Urinary bladder (tissue), 4 donors: ENCODE measurements around the gene NOX1. TPM values are rescaled to one million over a fixed set of nuclear protein-coding genes. Genes with fewer than 3 reads are reported as not detected.
"Not testable (repeated sequence)": the region's sequence is repeated elsewhere in the genome, so short reads cannot be mapped to it uniquely, and the experiment has no call there.

ENCODE experiments used
- DNase-seq: peaks from one replicate; pipeline ENCODE4 v3.0.0-alpha.2; 2015; ENCODE audit errors: extremely low spot score
- H3K27ac ChIP-seq: one replicate; pipeline ENCODE4 v1.5.1; 2013; ENCODE audit warnings: low read depth, mild to moderate bottlenecking, moderate library complexity
- H3K36me3 ChIP-seq: one replicate; pipeline ENCODE4 v1.6.1; 2013; ENCODE audit warnings: mild to moderate bottlenecking, moderate library complexity; ENCODE audit not compliant: insufficient read depth
- H3K4me1 ChIP-seq: one replicate; pipeline ENCODE4 v1.6.1; 2013; ENCODE audit warnings: mild to moderate bottlenecking, moderate library complexity; ENCODE audit not compliant: insufficient read depth
- H3K4me3 ChIP-seq: one replicate; pipeline ENCODE4 v1.5.1; 2013; ENCODE audit warnings: low read depth, low read length
- WGBS: extraction: QIAGEN DNeasy Blood & Tissue Kit; methylation state at CpG from one replicate; pipeline ENCODE4 v1.1.7; 2013; 5-methylcytosine and 5-hydroxymethylcytosine counted together
- polyA plus RNA-seq: library from polyadenylated mRNA; stranded (reverse); fragments of 200-250 nt; gene quantifications from one replicate; pipeline ENCODE4 v1.2.3, GENCODE V29; 2013
- total RNA-seq: library from RNA; depleted of rRNA; stranded (reverse); fragments of >200 nt; gene quantifications from one replicate; pipeline ENCODE4 v1.2.3, GENCODE V29; 2014
- donor health status: healthy with polysubstance abuse.
- donor health status: healthy.

The NOX1 gene
- total and polyA plus RNA-seq, 2 donors = 0.61 to 1.3 TPM

- no peaks in the 10 kb centered on the region for H3K4me1 ChIP-seq
- DNase-seq = no peak
- no peak overlapping the region for H3K4me3 ChIP-seq
- H3K36me3 ChIP-seq = no peaks in the 10 kb centered on the region
- 43% methylated on average over 6 of the region's 6 CpGs for WGBS
- H3K27ac ChIP-seq = no peak overlapping the region
These were observed 10.8 kb downstream of the NOX1 start for GRCh38 chrX:100863326-100863864.

GRCh38 chrX:100852810-100853209, 21.3 kb downstream of the NOX1 start:
- no peak for DNase-seq
- Histone ChIP-seq H3K4me3 (no peak overlapping the region), H3K4me1 (no peaks in the 10 kb centered on the region), H3K27ac (no peak overlapping the region), H3K36me3 (no peaks in the 10 kb centered on the region)
- WGBS = 61% methylated on average over 2 of the region's 2 CpGs

GRCh38 chrX:100850317-100850716, 23.8 kb downstream of the NOX1 start:
- H3K4me1 ChIP-seq = no peaks in the 10 kb centered on the region
- DNase-seq = no peak
- H3K4me3 ChIP-seq = no peak overlapping the region
- H3K27ac ChIP-seq = no peak overlapping the region
- 60% methylated on average over 4 of the region's 4 CpGs for WGBS
- no peaks in the 10 kb centered on the region for H3K36me3 ChIP-seq

GRCh38 chrX:100831219-100831946, 42.8 kb downstream of the NOX1 start:
- Histone ChIP-seq H3K4me1 (no peaks in the 10 kb centered on the region), H3K27ac (no peak overlapping the region), H3K36me3 (peaks cover 6% of the 10 kb centered on the region), H3K4me3 (no peak overlapping the region)
- WGBS = 96% methylated on average over 9 of the region's 9 CpGs
- no peak for DNase-seq

DNA sequence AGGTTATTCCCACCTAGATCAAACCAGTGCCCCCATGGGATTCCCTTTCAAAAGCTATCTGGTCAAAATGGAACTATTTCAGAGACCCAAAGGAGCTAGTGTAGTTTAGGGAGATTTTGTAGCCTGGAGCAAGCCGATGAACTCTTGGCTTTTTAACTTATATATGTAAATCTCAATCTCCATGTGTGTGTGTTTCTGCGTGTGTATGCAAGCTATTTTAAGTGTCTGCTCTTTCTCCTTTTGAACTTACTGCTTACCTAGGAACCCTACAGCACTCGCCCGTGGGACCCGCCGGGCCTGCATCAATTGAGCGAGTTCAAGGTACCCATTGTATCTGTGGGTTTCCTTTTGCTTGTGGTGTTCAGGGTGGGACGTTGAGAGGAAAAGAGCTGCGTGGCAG, 43.6 kb downstream of the NOX1 start:
- Histone ChIP-seq H3K4me3 (no peak overlapping the region), H3K27ac (no peak overlapping the region), H3K36me3 (peaks cover 6% of the 10 kb centered on the region), H3K4me1 (no peaks in the 10 kb centered on the region)
- WGBS = 93% methylated on average over 9 of the region's 9 CpGs
- no peak for DNase-seq

DNA sequence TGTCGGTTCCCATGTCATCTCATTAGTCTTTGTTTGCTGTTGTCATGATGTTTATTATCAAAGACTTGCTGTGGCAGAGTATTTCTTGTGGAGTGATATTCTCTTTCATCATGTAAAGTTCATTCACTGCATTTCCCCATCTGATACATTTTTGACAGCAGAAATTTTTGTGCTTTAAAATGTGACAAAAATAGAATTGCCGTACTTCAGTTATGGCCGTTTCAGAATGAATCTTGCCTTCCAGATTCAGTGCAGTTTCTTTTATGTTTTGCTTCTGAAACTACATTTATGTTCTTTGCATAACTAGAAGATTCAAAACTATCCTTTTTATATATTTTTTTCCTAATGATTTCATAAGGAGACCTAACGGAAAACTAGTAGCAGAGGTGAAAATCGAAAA, 44.0 kb downstream of the NOX1 start:
- DNase-seq = no peak
- no peak overlapping the region for H3K4me3 ChIP-seq
- H3K36me3 ChIP-seq = peaks cover 6% of the 10 kb centered on the region
- no peak overlapping the region for H3K27ac ChIP-seq
- WGBS = 88% methylated on average over 5 of the region's 5 CpGs
- H3K4me1 ChIP-seq = no peaks in the 10 kb centered on the region

DNA sequence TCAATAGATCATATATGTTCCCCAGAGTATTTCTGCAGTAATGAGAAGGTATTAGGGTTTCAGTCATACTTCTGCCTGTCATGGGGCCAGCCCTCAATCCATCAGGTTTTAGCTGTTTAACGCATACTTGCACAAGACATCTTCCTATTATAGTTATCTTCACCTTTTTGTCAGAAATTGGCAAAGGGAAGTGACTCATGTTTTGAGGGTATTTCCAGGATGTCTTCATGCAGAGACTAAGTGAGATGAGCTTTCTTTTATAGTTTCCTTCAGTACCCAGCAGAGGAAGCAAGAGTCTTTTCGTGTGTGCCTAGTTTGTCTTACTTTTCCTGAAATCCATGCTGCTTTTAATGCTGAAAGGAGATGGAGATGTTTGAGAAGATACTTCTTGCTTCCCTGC, 44.4 kb downstream of the NOX1 start:
- H3K27ac ChIP-seq = no peak overlapping the region
- WGBS = 78% methylated on average over 2 of the region's 2 CpGs
- H3K4me1 ChIP-seq = no peaks in the 10 kb centered on the region
- H3K36me3 ChIP-seq = peaks cover 6% of the 10 kb centered on the region
- no peak overlapping the region for H3K4me3 ChIP-seq
- DNase-seq = no peak

GRCh38 chrX:100819837-100820666, 54.1 kb downstream of the NOX1 start, which contains the start of gene CSTF2:
CSTF2 (plus strand) TSS chrX:100820391; CDS start chrX:100820417, 26 bp downstream.
- Histone ChIP-seq H3K4me3 (peak within 1 kb of the TSS; percentile 48), H3K4me1 (no peaks in the 10 kb centered on the region), H3K36me3 (peaks cover 3% of the 10 kb centered on the region), H3K27ac (no peak within 1 kb of the TSS)
- under 1% methylated on average over 49 of the region's 49 CpGs for WGBS
- peak; percentile 58 for DNase-seq

- no peak for DNase-seq
- H3K27ac ChIP-seq = no peak overlapping the region
These were observed 54.7 kb downstream of the NOX1 start for GRCh38 chrX:100819534-100819836.

DNA sequence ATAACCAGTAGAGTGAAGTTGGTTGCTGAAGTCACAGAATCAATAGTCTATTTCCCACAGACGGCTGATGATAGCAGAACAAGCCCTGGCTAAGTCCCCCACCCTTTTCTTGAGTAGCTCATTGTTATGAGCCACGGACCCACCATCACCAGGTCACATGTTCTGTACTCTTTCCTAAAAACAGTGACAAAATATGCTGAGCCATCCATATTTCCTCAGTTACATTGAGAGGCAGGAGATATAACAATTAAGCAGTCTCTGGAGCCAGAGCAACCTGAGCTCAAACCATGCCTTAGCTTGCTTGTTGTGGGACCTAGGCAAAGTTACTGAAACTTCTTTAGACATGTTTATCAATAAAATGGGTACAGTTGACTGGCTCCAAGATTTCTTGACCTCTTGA, 56.8 kb downstream of the NOX1 start:
- H3K36me3 ChIP-seq = no peaks in the 10 kb centered on the region
- no peaks in the 10 kb centered on the region for H3K4me1 ChIP-seq
- DNase-seq = no peak
- 69% methylated on average over 2 of the region's 2 CpGs for WGBS
- H3K27ac ChIP-seq = no peak overlapping the region
- H3K4me3 ChIP-seq = no peak overlapping the region

More at GRCh38 chrX:100819534-100819836, 54.7 kb downstream of the NOX1 start:
- Histone ChIP-seq H3K36me3 (peaks cover 3% of the 10 kb centered on the region), H3K4me3 (peak overlapping the region; percentile 48), H3K4me1 (no peaks in the 10 kb centered on the region)
- WGBS = 6% methylated on average over 15 of the region's 15 CpGs

GRCh38 chrX:100812216-100813158, 61.7 kb downstream of the NOX1 start:
- no peaks in the 10 kb centered on the region for H3K36me3 ChIP-seq
- no peak for DNase-seq
- 44% methylated on average over 12 of the region's 12 CpGs for WGBS

GRCh38 chrX:100808265-100808664, 65.9 kb downstream of the NOX1 start:
- H3K4me3 ChIP-seq, H3K4me1 ChIP-seq, DNase-seq, H3K27ac ChIP-seq, H3K36me3 ChIP-seq: not testable (repeated sequence)
- 89% methylated on average over 7 of the region's 7 CpGs for WGBS

More at GRCh38 chrX:100812216-100813158, 61.7 kb downstream of the NOX1 start:
- Histone ChIP-seq H3K27ac (no peak overlapping the region), H3K4me1 (no peaks in the 10 kb centered on the region), H3K4me3 (no peak overlapping the region)

DNA sequence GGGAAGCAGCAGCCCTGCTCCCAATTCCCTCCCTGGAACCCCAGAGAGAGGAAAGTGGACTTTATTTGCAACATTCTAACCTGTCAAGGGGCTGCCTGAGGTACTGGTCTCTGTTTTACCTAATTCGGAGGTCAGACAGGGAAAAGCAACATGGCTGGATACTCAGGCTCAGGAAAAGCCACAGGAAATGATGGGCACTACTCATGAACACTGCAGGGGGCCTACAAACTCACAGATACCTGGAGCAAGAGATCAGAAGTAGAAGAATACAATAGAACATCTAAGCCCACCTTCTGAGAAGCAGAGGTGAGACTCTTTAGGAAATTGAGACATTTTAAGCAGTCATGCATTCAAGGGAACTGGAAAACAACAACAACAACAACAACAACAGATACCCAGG, 69.4 kb downstream of the NOX1 start:
- Histone ChIP-seq H3K36me3 (no peaks in the 10 kb centered on the region), H3K4me3 (no peak overlapping the region), H3K4me1 (no peaks in the 10 kb centered on the region), H3K27ac (no peak overlapping the region)
- 62% methylated on average over 1 of the region's 1 CpG for WGBS
- DNase-seq = no peak
